ENCODE results near the gene RGS7. TPM values are rescaled to one million over a fixed set of nuclear protein-coding genes. Genes with fewer than 3 reads are reported as not detected.
"Not testable (repeated sequence)": the region's sequence is repeated elsewhere in the genome, so short reads cannot be mapped to it uniquely, and the experiment has no call there.

The RGS7 gene
- total and polyA plus RNA-seq, 2 experiments from 2014 or later = 0.32 to 1.7 TPM

- no peaks in the 10 kb centered on the region for H3K4me1 ChIP-seq (ENCODE audit: insufficient read depth)
- H3K36me3 ChIP-seq (ENCODE audit: low read depth) = no peaks in the 10 kb centered on the region
- H3K4me3 ChIP-seq = no peak overlapping the region
- no peak overlapping the region for H2AFZ ChIP-seq
- 44 to 46% methylated on average over 15 of the region's 15 CpGs for WGBS, 2 experiments (ENCODE audit: low coverage in 1 of 2, low lambda C conversion rate in 2 of 2, missing lambda C conversion rate in 2 of 2)
- in situ Hi-C loops (cut with MboI) = no loop called here
- H3K9me3 ChIP-seq (ENCODE audit: low read depth) = no peaks in the 10 kb centered on the region
- no peak for DNase-seq
- no peak for TF ChIP-seq EZH2phosphoT487 (IDR thresholded peaks at IDR 0.05; ENCODE audit: insufficient read depth, low read depth)
- no peak for TF ChIP-seq EZH2 (IDR thresholded peaks at IDR 0.05; ENCODE audit: insufficient read depth, poor library complexity, severe bottlenecking)
- no peak overlapping the region for H3K9ac ChIP-seq
- H3K9me2 ChIP-seq (ENCODE audit: insufficient read depth) = no peaks in the 10 kb centered on the region
- H4K20me1 ChIP-seq (ENCODE audit: insufficient read depth) = no peaks in the 10 kb centered on the region
- H3K27me3 ChIP-seq (replicated peaks; ENCODE audit: insufficient read depth) = no peaks in the 10 kb centered on the region
- H3K4me2 ChIP-seq (ENCODE audit: unreplicated experiment) = no peak overlapping the region
- no peak overlapping the region for H3K27ac ChIP-seq
- H3F3A ChIP-seq (ENCODE audit: insufficient read depth) = no peaks in the 10 kb centered on the region
- no peaks in the 10 kb centered on the region for H3K79me2 ChIP-seq (ENCODE audit: insufficient read depth)
Observed at GRCh38 chr1:240888039-240888786, 468.8 kb downstream of the RGS7 start.

- Histone ChIP-seq H3K36me3 (ENCODE audit: low read depth) (no peaks in the 10 kb centered on the region), H3K4me2 (ENCODE audit: unreplicated experiment) (no peak overlapping the region), H3K27ac (no peak overlapping the region), H3K27me3 (replicated peaks; ENCODE audit: insufficient read depth) (0 out of 2 replicates have a peak, but pooled peaks cover 4% of the 10 kb centered on the region), H4K20me1 (ENCODE audit: insufficient read depth) (no peaks in the 10 kb centered on the region), H3K9me2 (ENCODE audit: insufficient read depth) (no peaks in the 10 kb centered on the region), H3K9ac (no peak overlapping the region), H3K9me3 (ENCODE audit: low read depth) (no peaks in the 10 kb centered on the region), H3K79me2 (ENCODE audit: insufficient read depth) (no peaks in the 10 kb centered on the region), H3K4me3 (no peak overlapping the region), H3F3A (ENCODE audit: insufficient read depth) (no peaks in the 10 kb centered on the region), H3K4me1 (ENCODE audit: insufficient read depth) (no peaks in the 10 kb centered on the region), H2AFZ (no peak overlapping the region)
- WGBS, 2 experiments (ENCODE audit: low coverage in 1 of 2, low lambda C conversion rate in 2 of 2, missing lambda C conversion rate in 2 of 2) = 46 to 60% methylated on average over 3 of the region's 3 CpGs
- in situ Hi-C loops (cut with MboI) = no loop called here
- no peak for DNase-seq
- TF ChIP-seq EZH2 (IDR thresholded peaks at IDR 0.05; ENCODE audit: insufficient read depth, poor library complexity, severe bottlenecking) = no peak
- TF ChIP-seq EZH2phosphoT487 (IDR thresholded peaks at IDR 0.05; ENCODE audit: insufficient read depth, low read depth) = no peak
Observed at GRCh38 chr1:240883490-240883889, 473.5 kb downstream of the RGS7 start.

GRCh38 chr1:240882656-240883308 is 474.2 kb downstream of the RGS7 start:
- H2AFZ ChIP-seq; H3F3A ChIP-seq (ENCODE audit: insufficient read depth); H3K36me3 ChIP-seq (ENCODE audit: low read depth); H3K4me2 ChIP-seq (ENCODE audit: unreplicated experiment); H3K9ac ChIP-seq; in situ Hi-C loops (cut with MboI); DNase-seq; H3K4me1 ChIP-seq (ENCODE audit: insufficient read depth); H3K9me3 ChIP-seq (ENCODE audit: low read depth); H3K27me3 ChIP-seq (replicated peaks; ENCODE audit: insufficient read depth); H3K4me3 ChIP-seq; H3K27ac ChIP-seq; H4K20me1 ChIP-seq (ENCODE audit: insufficient read depth); H3K79me2 ChIP-seq (ENCODE audit: insufficient read depth); H3K9me2 ChIP-seq (ENCODE audit: insufficient read depth): not testable (repeated sequence)
- WGBS, 2 experiments (ENCODE audit: low coverage in 1 of 2, low lambda C conversion rate in 2 of 2, missing lambda C conversion rate in 2 of 2) = 63 to 75% methylated on average over 6 of the region's 6 CpGs

- WGBS, 2 experiments (ENCODE audit: low coverage in 1 of 2, low lambda C conversion rate in 2 of 2, missing lambda C conversion rate in 2 of 2) = 80 to 100% methylated on average over 1 of the region's 1 CpG
- H2AFZ ChIP-seq = no peak overlapping the region
- no peak overlapping the region for H3K9ac ChIP-seq
- peaks cover 4% of the 10 kb centered on the region; the same call in 1 of the 2 replicates for H3K27me3 ChIP-seq (replicated peaks; ENCODE audit: insufficient read depth)
- H3K4me2 ChIP-seq (ENCODE audit: unreplicated experiment) = no peak overlapping the region
- H3F3A ChIP-seq (ENCODE audit: insufficient read depth) = no peaks in the 10 kb centered on the region
- in situ Hi-C loops (cut with MboI) = no loop called here
- H4K20me1 ChIP-seq (ENCODE audit: insufficient read depth) = no peaks in the 10 kb centered on the region
- no peak overlapping the region for H3K27ac ChIP-seq
- no peak for TF ChIP-seq EZH2phosphoT487 (IDR thresholded peaks at IDR 0.05; ENCODE audit: insufficient read depth, low read depth)
- no peak for TF ChIP-seq EZH2 (IDR thresholded peaks at IDR 0.05; ENCODE audit: insufficient read depth, poor library complexity, severe bottlenecking)
- H3K9me3 ChIP-seq (ENCODE audit: low read depth) = no peaks in the 10 kb centered on the region
- H3K36me3 ChIP-seq (ENCODE audit: low read depth) = no peaks in the 10 kb centered on the region
- H3K79me2 ChIP-seq (ENCODE audit: insufficient read depth) = no peaks in the 10 kb centered on the region
- no peaks in the 10 kb centered on the region for H3K9me2 ChIP-seq (ENCODE audit: insufficient read depth)
- no peaks in the 10 kb centered on the region for H3K4me1 ChIP-seq (ENCODE audit: insufficient read depth)
- DNase-seq = peak; percentile 36
- H3K4me3 ChIP-seq = no peak overlapping the region
Observed at GRCh38 chr1:240878631-240879030, 478.4 kb downstream of the RGS7 start.

Measured in GM23248 (cell line).